ENCODE data around the gene TPGS1.

DNA sequence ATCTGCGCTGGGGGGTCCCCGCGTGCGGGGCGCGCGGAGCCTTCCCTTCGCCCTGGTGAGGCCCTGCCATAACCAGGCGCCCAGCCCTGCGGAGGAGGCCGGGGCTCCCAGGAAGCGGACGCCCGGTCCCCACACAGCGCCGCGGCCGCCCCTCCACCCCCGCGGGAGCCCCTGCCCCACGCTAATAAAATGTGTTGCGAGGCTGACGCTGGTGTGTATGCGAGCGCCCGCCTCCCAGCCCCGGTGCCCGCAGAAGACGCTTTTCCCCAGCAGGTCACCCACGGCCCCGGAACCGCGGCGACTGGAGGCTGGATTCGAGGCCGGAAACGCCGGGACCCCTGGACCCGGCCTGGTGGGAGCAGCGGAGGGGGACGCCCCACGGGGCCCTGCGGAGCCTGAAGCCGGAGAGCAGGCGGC lies 12.2 kb downstream of the TPGS1 start:
- TF ChIP-seq, protein P1, sequence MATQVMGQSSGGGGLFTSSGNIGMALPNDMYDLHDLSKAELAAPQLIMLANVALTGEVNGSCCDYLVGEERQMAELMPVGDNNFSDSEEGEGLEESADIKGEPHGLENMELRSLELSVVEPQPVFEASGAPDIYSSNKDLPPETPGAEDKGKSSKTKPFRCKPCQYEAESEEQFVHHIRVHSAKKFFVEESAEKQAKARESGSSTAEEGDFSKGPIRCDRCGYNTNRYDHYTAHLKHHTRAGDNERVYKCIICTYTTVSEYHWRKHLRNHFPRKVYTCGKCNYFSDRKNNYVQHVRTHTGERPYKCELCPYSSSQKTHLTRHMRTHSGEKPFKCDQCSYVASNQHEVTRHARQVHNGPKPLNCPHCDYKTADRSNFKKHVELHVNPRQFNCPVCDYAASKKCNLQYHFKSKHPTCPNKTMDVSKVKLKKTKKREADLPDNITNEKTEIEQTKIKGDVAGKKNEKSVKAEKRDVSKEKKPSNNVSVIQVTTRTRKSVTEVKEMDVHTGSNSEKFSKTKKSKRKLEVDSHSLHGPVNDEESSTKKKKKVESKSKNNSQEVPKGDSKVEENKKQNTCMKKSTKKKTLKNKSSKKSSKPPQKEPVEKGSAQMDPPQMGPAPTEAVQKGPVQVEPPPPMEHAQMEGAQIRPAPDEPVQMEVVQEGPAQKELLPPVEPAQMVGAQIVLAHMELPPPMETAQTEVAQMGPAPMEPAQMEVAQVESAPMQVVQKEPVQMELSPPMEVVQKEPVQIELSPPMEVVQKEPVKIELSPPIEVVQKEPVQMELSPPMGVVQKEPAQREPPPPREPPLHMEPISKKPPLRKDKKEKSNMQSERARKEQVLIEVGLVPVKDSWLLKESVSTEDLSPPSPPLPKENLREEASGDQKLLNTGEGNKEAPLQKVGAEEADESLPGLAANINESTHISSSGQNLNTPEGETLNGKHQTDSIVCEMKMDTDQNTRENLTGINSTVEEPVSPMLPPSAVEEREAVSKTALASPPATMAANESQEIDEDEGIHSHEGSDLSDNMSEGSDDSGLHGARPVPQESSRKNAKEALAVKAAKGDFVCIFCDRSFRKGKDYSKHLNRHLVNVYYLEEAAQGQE (IDR thresholded peaks at IDR 0.05; ENCODE audit: low read depth): no peak
- TF ChIP-seq ZBTB7A (IDR thresholded peaks at IDR 0.05; ENCODE audit: low read depth) (no peak), RAD21 (IDR thresholded peaks at IDR 0.05; ENCODE audit: low read depth) (no peak), EP300 (IDR thresholded peaks at IDR 0.05; ENCODE audit: borderline replicate concordance) (no peak), TAF1 (IDR thresholded peaks at IDR 0.05; ENCODE audit: low read depth) (no peak), NFIC (IDR thresholded peaks at IDR 0.05) (no peak), YY1 (IDR thresholded peaks at IDR 0.05; ENCODE audit: low read depth) (no peak), CEBPB (IDR thresholded peaks at IDR 0.05) (no peak), CREB1 (IDR thresholded peaks at IDR 0.05; ENCODE audit: low read depth) (no peak), EGR1 (IDR thresholded peaks at IDR 0.05) (no peak), TEAD4 (IDR thresholded peaks at IDR 0.05) (no peak), FOXM1 (IDR thresholded peaks at IDR 0.05; ENCODE audit: borderline replicate concordance, low read depth) (no peak), TCF12 (IDR thresholded peaks at IDR 0.05; ENCODE audit: low read depth) (no peak)
- TF ChIP-seq, protein P2, sequence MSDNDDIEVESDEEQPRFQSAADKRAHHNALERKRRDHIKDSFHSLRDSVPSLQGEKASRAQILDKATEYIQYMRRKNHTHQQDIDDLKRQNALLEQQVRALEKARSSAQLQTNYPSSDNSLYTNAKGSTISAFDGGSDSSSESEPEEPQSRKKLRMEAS (IDR thresholded peaks at IDR 0.05): no peak
